ENCODE data around the gene USP34.
"Not testable (repeated sequence)": the region's sequence is repeated elsewhere in the genome, so short reads cannot be mapped to it uniquely, and the experiment has no call there.

The USP34 gene

GRCh38 chr2:61214171-61214570 lies 256.7 kb downstream of the USP34 start:
- no peak overlapping the region for H3K4me3 Mint-ChIP-seq
- no peaks in the 10 kb centered on the region for H3K9me3 Mint-ChIP-seq (ENCODE audit: low read depth)
- H3K4me1 Mint-ChIP-seq (ENCODE audit: low read depth) = no peaks in the 10 kb centered on the region
- peaks cover 7% of the 10 kb centered on the region for H3K36me3 Mint-ChIP-seq
- H3K27me3 Mint-ChIP-seq = no peaks in the 10 kb centered on the region
- H3K27ac Mint-ChIP-seq = no peak overlapping the region

DNA sequence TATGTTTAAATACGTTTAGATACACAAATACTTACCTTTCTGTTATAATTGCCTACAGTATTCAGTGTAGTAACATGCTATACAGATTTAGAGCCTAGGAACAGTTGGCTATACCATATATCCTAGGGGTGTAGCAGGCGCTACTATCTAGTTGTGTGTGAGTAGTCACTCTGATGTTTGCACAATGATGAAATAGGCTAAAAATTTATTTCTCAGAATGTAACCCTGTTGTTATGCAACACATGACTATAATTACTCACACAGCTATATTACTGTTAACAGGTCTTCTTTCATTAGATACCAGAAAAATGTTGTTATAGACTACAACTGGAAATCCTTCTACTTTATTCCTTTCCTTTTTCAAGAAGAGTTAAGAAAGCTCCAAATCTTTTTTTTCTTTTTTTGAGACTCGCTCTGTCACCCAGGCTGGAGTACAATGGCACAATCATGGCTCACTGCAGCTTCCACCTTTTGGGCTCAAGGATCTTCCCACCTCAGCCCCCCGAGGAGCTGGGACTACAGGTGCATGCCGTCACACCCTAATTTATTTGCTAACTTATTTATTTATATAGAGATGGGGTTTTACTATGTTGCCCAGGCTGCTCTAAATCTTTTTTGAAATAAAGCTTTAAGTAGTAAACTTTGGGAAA lies 260.4 kb downstream of the USP34 start:
- Mint-ChIP-seq H3K36me3 (peaks cover 8% of the 10 kb centered on the region), H3K4me1 (ENCODE audit: low read depth) (no peaks in the 10 kb centered on the region), H3K27ac (no peak overlapping the region), H3K4me3 (no peak overlapping the region), H3K27me3 (no peaks in the 10 kb centered on the region), H3K9me3 (ENCODE audit: low read depth) (no peaks in the 10 kb centered on the region)

DNA sequence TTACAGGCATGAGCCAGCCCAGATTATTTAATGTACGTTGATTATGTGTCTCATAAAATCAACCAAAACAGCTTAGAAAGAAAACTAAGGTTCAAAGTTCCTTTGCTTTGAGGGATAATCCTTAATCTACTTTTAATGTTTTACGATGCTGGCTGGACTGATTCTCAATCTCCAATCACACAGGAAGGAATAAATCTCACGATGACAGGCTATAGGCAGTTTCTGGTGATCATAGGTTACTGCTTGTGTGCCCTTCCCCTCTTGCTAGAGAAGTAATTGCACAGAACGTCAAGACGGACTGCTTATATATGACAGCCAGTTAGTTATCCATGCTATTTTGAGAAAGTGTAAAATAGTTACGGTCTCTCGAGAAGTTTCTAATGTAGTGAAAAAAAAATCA lies 265.8 kb downstream of the USP34 start:
- H3K9me3 Mint-ChIP-seq (ENCODE audit: low read depth) = no peaks in the 10 kb centered on the region
- H3K4me3 Mint-ChIP-seq = no peak overlapping the region
- no peak overlapping the region for H3K27ac Mint-ChIP-seq
- H3K4me1 Mint-ChIP-seq (ENCODE audit: low read depth) = no peaks in the 10 kb centered on the region
- peaks cover 16% of the 10 kb centered on the region for H3K36me3 Mint-ChIP-seq
- H3K27me3 Mint-ChIP-seq = no peaks in the 10 kb centered on the region

DNA sequence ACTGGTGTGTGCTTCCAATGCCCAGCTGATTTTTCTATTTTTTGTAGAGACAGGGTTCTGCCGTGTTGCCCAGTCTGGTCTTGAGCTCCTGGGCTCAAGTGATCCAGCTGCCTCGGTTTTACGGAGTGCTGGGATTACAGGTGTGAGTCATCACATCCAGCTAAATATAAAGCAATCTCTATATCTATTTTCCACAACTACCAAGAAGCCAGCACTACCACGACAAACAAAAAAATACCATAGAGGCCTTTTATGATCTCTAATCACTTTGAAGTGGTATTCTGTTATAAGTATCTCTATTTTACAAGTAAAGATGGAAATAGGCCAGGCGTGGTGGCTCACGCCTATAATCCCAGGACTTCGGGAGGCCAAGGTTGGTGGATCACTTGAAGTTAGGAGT lies 274.2 kb downstream of the USP34 start:
- no peak overlapping the region for H3K27ac Mint-ChIP-seq
- H3K4me3 Mint-ChIP-seq = no peak overlapping the region
- H3K9me3 Mint-ChIP-seq (ENCODE audit: low read depth) = no peaks in the 10 kb centered on the region
- peaks cover 16% of the 10 kb centered on the region for H3K4me1 Mint-ChIP-seq (ENCODE audit: low read depth)
- peaks cover 3% of the 10 kb centered on the region for H3K36me3 Mint-ChIP-seq
- no peaks in the 10 kb centered on the region for H3K27me3 Mint-ChIP-seq

DNA sequence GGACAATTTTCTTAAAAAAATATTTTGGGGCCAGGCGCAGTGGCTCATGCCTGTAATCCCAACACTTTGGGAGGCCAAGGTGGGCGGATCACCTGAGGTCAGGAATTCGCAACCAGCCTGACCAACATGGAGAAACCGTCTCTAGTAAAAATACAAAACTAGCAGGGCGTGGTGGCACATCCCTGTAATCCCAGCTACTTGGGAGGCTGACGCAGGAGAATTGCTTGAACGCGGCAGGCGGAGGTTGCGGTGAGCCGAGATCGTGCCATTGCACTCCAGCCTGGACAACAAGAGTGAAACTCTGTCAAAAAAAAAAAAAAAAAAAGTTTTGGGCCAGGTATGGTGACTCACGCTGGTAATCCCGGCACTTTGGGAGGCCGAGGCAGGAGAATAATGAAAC lies 276.2 kb downstream of the USP34 start:
- not testable (repeated sequence) for H3K36me3 Mint-ChIP-seq; H3K27me3 Mint-ChIP-seq; H3K4me3 Mint-ChIP-seq; H3K9me3 Mint-ChIP-seq (ENCODE audit: low read depth); H3K27ac Mint-ChIP-seq
- H3K4me1 Mint-ChIP-seq (ENCODE audit: low read depth) = peaks cover 18% of the 10 kb centered on the region

DNA sequence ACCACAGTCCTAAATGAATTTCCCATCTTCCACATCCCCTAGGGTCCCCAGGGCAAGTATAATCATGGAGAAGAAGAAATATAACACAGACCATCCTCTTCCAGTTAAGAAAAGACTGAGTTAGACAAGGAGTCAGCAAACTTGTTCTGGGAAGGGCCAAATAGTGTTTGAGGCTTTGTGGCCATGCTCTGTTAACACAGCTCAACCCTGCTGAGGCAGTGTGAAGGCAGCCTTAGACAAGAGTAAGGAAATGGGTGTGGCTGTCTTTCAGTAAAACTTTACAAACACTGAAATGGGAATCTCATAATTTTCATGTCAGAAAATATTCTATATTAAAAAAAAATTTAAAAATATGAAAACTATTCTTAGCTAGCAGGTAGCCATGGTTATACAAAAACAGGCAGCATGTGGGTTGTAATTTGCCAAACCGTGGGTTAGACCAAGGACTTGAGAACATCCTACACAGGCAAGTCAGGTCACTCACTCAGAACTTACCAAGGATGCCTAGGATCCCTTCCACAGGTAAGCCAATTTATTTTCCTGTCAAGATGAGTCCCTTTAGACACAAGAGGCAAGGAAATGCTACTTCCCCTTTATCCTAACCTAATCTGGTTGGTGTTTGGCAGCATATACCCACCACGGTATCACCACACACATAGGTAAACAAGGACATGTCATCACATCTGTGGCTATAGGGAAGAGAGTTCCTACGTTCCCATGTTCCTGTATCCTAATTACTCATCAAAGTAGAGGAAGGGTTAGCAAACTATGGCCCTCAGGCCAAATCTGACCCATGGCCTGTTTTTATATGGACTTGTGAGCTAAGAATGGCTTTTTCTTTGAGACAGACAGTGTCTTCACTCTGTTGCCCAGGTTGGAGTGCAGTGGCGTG lies 277.0 kb downstream of the USP34 start:
- Mint-ChIP-seq H3K4me1 (ENCODE audit: low read depth) (peaks cover 18% of the 10 kb centered on the region), H3K9me3 (ENCODE audit: low read depth) (no peaks in the 10 kb centered on the region), H3K27me3 (no peaks in the 10 kb centered on the region), H3K27ac (peak overlapping the region; percentile 24), H3K4me3 (no peak overlapping the region), H3K36me3 (no peaks in the 10 kb centered on the region)

DNA sequence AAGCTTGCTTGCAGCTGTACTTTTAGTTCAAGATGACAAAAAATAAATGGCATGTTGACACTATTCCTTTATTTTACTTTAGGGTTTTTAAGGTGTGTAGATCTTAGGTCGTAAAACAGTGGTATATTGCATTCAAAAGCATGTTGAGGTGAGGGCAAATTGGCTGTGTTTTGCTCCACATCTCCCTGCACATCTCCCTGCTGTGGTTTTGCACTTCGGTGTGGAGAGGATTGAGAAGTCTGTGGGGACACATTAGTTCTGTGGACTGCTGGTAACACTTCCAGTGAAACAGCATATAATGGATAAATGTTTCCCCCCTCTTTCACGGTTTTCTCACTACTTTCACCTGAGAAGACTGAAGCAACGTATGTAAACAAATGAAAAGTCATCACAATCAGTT lies 283.8 kb downstream of the USP34 start:
- Mint-ChIP-seq H3K4me1 (ENCODE audit: low read depth) (peaks cover 26% of the 10 kb centered on the region), H3K27me3 (no peaks in the 10 kb centered on the region), H3K9me3 (ENCODE audit: low read depth) (no peaks in the 10 kb centered on the region), H3K4me3 (no peak overlapping the region), H3K27ac (peak overlapping the region; percentile 61), H3K36me3 (peaks cover 12% of the 10 kb centered on the region)

DNA sequence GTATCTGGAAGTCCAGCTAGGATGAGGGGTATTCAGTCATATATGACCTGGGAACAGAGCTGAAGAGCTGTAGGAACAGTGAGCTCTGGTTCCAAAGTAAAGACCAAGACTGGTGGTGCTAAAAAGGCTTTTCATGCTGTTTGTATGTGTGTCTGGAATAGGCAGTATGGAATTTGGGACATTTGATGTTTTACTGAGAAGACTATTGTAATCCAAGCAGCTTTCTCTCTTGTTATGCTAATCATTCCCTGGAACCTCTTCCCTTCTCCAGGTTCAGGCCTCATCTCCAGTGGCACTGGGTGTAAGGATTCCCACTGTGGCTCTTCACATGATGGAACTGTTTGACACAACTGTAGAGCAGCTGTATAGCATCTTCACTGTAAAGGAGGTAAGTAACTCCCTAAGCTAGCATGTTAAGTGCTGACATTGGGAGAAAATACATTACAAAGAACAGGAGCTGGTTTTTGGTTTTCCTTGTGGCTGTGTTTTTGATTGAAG lies 285.6 kb downstream of the USP34 start:
- H3K36me3 Mint-ChIP-seq = peaks cover 12% of the 10 kb centered on the region
- H3K27ac Mint-ChIP-seq = peak overlapping the region; percentile 59

DNA sequence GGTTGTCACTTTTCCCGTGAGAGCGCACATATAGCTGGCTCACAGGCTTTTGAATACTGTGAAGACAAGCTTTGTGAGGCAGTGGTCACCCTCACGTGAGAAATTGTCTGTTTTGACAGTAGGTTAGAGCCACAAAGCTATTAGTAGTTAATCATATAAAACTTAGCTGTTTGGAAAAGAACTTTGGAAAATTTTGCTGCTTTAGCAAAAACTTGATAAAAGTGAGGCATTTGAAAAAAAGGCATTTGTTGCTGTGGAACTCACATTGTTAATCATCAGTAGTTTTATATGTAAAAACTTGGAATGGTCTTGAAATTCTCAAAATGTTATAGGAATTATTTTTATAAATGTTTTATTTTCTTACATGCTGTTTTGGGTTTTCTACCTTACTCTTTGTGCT lies 286.6 kb downstream of the USP34 start:
- H3K9me3 Mint-ChIP-seq (ENCODE audit: low read depth) = no peaks in the 10 kb centered on the region
- peaks cover 49% of the 10 kb centered on the region for H3K4me1 Mint-ChIP-seq (ENCODE audit: low read depth)
- H3K27me3 Mint-ChIP-seq = no peaks in the 10 kb centered on the region
- peak overlapping the region; percentile 77 for H3K27ac Mint-ChIP-seq
- peaks cover 12% of the 10 kb centered on the region for H3K36me3 Mint-ChIP-seq
- no peak overlapping the region for H3K4me3 Mint-ChIP-seq

More for the DNA sequence above, 285.6 kb downstream of the USP34 start:
- no peaks in the 10 kb centered on the region for H3K27me3 Mint-ChIP-seq
- H3K4me3 Mint-ChIP-seq = no peak overlapping the region
- H3K9me3 Mint-ChIP-seq (ENCODE audit: low read depth) = no peaks in the 10 kb centered on the region
- H3K4me1 Mint-ChIP-seq (ENCODE audit: low read depth) = peaks cover 39% of the 10 kb centered on the region

DNA sequence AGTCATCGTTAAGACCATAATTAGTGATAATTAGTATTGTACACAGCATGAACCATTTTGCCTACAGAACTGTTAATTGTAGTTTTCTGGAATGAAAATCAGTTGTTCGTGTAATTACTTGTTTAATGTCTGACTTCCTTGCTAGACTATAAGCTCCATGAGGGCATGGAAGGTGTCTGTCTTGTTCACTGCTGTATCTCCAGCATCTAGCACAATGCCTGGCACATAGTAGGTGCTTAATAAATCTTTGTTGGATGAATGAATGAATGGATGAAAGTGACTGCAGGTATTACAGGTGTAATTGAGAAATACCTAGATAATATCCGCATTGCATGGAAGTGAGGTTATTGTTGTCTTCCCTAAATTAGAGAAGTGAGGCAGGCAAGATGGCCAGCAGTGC lies 287.1 kb downstream of the USP34 start:
- no peaks in the 10 kb centered on the region for H3K9me3 Mint-ChIP-seq (ENCODE audit: low read depth)
- H3K27ac Mint-ChIP-seq = peak overlapping the region; percentile 77
- no peaks in the 10 kb centered on the region for H3K27me3 Mint-ChIP-seq
- H3K4me1 Mint-ChIP-seq (ENCODE audit: low read depth) = peaks cover 53% of the 10 kb centered on the region
- peaks cover 12% of the 10 kb centered on the region for H3K36me3 Mint-ChIP-seq
- H3K4me3 Mint-ChIP-seq = no peak overlapping the region

DNA sequence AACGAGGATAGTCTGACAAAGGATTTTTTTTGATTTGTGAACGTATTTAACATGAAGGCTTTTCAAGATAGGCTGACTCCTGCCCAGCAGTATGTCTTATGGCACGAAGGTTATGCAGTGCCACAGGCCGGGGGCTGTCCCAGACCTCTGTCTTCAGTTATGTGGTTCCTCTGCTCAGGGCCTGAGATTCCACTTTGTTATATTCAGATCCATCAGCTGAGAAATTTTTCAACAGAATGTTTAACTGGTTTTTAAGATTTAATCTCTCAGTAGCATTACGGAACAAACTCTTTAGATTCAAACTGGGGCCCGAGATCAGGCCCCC lies 288.9 kb downstream of the USP34 start:
- H3K27ac Mint-ChIP-seq = peak overlapping the region; percentile 84
- peaks cover 12% of the 10 kb centered on the region for H3K36me3 Mint-ChIP-seq
- peak overlapping the region; percentile 44 for H3K4me3 Mint-ChIP-seq
- H3K4me1 Mint-ChIP-seq (ENCODE audit: low read depth) = peaks cover 61% of the 10 kb centered on the region
- H3K9me3 Mint-ChIP-seq (ENCODE audit: low read depth) = no peaks in the 10 kb centered on the region
- H3K27me3 Mint-ChIP-seq = no peaks in the 10 kb centered on the region

DNA sequence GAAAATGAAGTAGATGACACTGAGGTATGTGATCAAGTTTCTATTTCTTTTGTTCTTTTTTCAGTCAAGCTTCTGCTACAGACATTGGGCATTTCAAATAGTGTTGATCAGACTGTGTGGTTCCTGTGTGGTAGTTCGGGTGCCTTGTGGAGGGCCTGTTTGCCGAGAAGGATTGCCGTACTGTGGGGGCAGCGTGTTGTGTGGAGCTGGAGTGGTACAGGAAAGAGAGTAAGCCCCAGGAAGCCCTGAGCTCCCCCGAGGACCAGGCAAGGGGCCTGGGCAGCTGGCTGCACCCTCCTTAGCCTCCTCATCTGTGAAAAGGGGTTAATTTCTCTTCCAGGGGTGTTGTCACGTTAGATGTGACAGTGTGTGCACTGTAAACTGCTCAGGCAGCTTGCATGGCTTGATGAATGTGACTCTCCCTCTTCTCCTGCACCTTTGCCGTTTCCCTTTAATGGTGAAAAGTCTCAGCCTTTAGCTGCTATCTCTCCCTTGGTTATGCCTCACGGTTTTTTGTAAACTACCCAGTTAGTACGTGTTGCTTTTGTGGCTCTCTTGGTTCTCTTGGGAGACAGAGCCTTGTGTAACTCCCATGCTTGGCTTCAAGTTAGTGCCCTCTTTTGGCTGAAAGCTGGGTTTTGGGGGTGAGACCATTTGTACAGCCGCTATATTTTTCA lies 289.4 kb downstream of the USP34 start:
- peak overlapping the region; percentile 44 for H3K4me3 Mint-ChIP-seq
- peak overlapping the region; percentile 75 for H3K27ac Mint-ChIP-seq
- peaks cover 64% of the 10 kb centered on the region for H3K4me1 Mint-ChIP-seq (ENCODE audit: low read depth)
- H3K36me3 Mint-ChIP-seq = peaks cover 12% of the 10 kb centered on the region
- H3K9me3 Mint-ChIP-seq (ENCODE audit: low read depth) = no peaks in the 10 kb centered on the region
- no peaks in the 10 kb centered on the region for H3K27me3 Mint-ChIP-seq

- no peaks in the 10 kb centered on the region for H3K9me3 Mint-ChIP-seq (ENCODE audit: low read depth)
- peaks cover 12% of the 10 kb centered on the region for H3K36me3 Mint-ChIP-seq
- peaks cover 69% of the 10 kb centered on the region for H3K4me1 Mint-ChIP-seq (ENCODE audit: low read depth)
- H3K4me3 Mint-ChIP-seq = peak overlapping the region; percentile 44
- no peaks in the 10 kb centered on the region for H3K27me3 Mint-ChIP-seq
- peak overlapping the region; percentile 75 for H3K27ac Mint-ChIP-seq
These were observed 290.2 kb downstream of the USP34 start for GRCh38 chr2:61180686-61181085.

- H3K36me3 Mint-ChIP-seq = peaks cover 12% of the 10 kb centered on the region
- peak overlapping the region; percentile 90 for H3K27ac Mint-ChIP-seq
- H3K9me3 Mint-ChIP-seq (ENCODE audit: low read depth) = no peaks in the 10 kb centered on the region
- peak overlapping the region; percentile 88 for H3K4me3 Mint-ChIP-seq
- peaks cover 71% of the 10 kb centered on the region for H3K4me1 Mint-ChIP-seq (ENCODE audit: low read depth)
- no peaks in the 10 kb centered on the region for H3K27me3 Mint-ChIP-seq
These were observed 290.9 kb downstream of the USP34 start for GRCh38 chr2:61179701-61180639.

All from activated naive CD8-positive, alpha-beta T cell (primary cell).